Spleen (tissue), 11 donors: ENCODE data around the gene C3orf52. TPM values are rescaled to one million over a fixed set of nuclear protein-coding genes. Genes with fewer than 3 reads are reported as not detected.

Experiments
- DNase-seq: peaks from one replicate; pipeline ENCODE4 v3.0.0-alpha.2; 2020
- H3K27ac ChIP-seq, 8 donors: fragments of 200-600 bp; sonication (generic) in 7 of 8; 1 replicate in 4 of 8; 2 replicates in 4 of 8; pipeline versions ENCODE4 v1.5.0 to v1.8.0; 2016 to 2021; ENCODE audit warnings: inconsistent platforms in 4 of 8, mild to moderate bottlenecking in 4 of 8, moderate library complexity in 1 of 8
- H3K27me3 ChIP-seq, 7 donors: fragments of 200-600 bp; sonication (generic) in 6 of 7; replicated peaks in 1 of 7; 1 replicate in 4 of 7; 2 replicates in 3 of 7; pipeline versions ENCODE4 v1.5.0 to v1.8.0; 2016 to 2021; ENCODE audit warnings: inconsistent platforms in 3 of 7, mild to moderate bottlenecking in 1 of 7
- H3K36me3 ChIP-seq, 6 donors: fragments of 200-600 bp; sonication (generic) in 5 of 6; 1 replicate in 4 of 6; 2 replicates in 2 of 6; pipeline versions ENCODE4 v1.5.0 to v1.8.0; 2016 to 2021; ENCODE audit warnings: inconsistent platforms in 2 of 6
- H3K4me1 ChIP-seq, 6 donors: fragments of 200-600 bp; sonication (generic) in 5 of 6; 1 replicate in 3 of 6; 2 replicates in 3 of 6; pipeline versions ENCODE4 v1.5.0 to v1.8.0; 2016 to 2021; ENCODE audit warnings: inconsistent platforms in 3 of 6
- H3K4me3 ChIP-seq, 8 donors: fragments of 200-600 bp; sonication (generic) in 7 of 8; 1 replicate in 4 of 8; 2 replicates in 4 of 8; pipeline versions ENCODE4 v1.5.0 to v1.8.0; 2016 to 2021; ENCODE audit warnings: inconsistent platforms in 4 of 8, mild to moderate bottlenecking in 4 of 8, moderate library complexity in 2 of 8
- H3K9me3 ChIP-seq, 8 donors: fragments of 200-600 bp; sonication (generic) in 7 of 8; 1 replicate in 4 of 8; 2 replicates in 4 of 8; pipeline versions ENCODE4 v1.5.0 to v1.8.0; 2016 to 2021; ENCODE audit warnings: inconsistent platforms in 4 of 8
- CTCF ChIP-seq, 11 experiments: fragments of 200-600 bp in 7 of 11; fragments of 450-650 bp in 4 of 11; sonication (generic) in 4 of 11; IDR thresholded peaks in 8 of 11; conservative IDR thresholded peaks in 3 of 11; 1 replicate in 7 of 11; 2 replicates in 4 of 11; pipeline versions ENCODE4 v1.4.0 to v1.8.0; 2016 to 2021; ENCODE audit warnings: antibody characterized with exemption in 11 of 11, inconsistent platforms in 4 of 11, mild to moderate bottlenecking in 1 of 11
- POLR2A ChIP-seq, 3 donors: fragments of 450-650 bp; IDR thresholded peaks; one replicate each; pipeline ENCODE4 v1.5.1; 2017; ENCODE audit warnings: antibody characterized with exemption in 3 of 3, mild to moderate bottlenecking in 1 of 3
- POLR2AphosphoS5 ChIP-seq, 3 donors: sonication (generic); formaldehyde crosslinking; IDR thresholded peaks; one replicate each; pipeline ENCODE4 v1.5.1; 2017; ENCODE audit warnings: antibody characterized with exemption in 3 of 3
- WGBS, 5 donors: extraction: QIAGEN DNeasy Blood & Tissue Kit in 3 of 5; methylation state at CpG; one replicate each; pipeline versions ENCODE4 v1.1.5 to v1.1.7; 2013 to 2018; 5-methylcytosine and 5-hydroxymethylcytosine counted together
- intact Hi-C: fragments of 100-400 bp; cut with DNase I; formaldehyde crosslinking; loops from one replicate; pipeline ENCODE4 v1.15.0; 2023; ENCODE audit warnings: low total_unique reads
- polyA plus RNA-seq, 3 donors: library from polyadenylated mRNA; stranded (reverse); fragments of 200-250 nt; gene quantifications; one replicate each; pipeline ENCODE4 v1.2.1, GENCODE V29; 2013
- total RNA-seq, 7 donors: library from RNA; depleted of rRNA in 3 of 7; stranded (reverse); fragments of >200 nt in 3 of 7; fragmentation: NEBNext Ultra II Directional in 4 of 7; extraction: Animal tissue kit (Norgen Biotek cat#: 25700) in 4 of 7; gene quantifications; one replicate each; pipeline versions ENCODE4 v1.1.0 to v1.2.1, GENCODE V29; 2016 to 2021
- donor health status: healthy with polysubstance abuse.
- donor health status: DM: no; HTN: no; CAD: no; lungs with moderate emphysema.
- donor health status: DM: no; HTN: no; CAD: no.
- donor health status: Bipolar disorder and iron deficiency.
- donor health status: healthy.
- donor health status: DM: no; HTN: no; CAD: no.
- donor health status: DM: yes; HTN: yes; CAD: no.

The C3orf52 gene
- total and polyA plus RNA-seq, 10 donors = 0.26 to 3.9 (median 0.99) TPM

GRCh38 chr3:112109322-112109721, 23.1 kb downstream of the C3orf52 start:
- WGBS, 5 donors = 79 to 86% (median 83%) methylated on average over 5 of the region's 5 CpGs
- intact Hi-C loops = loop anchor here (10.0 kb wide), 1 partner anchor 405 kb away; no protein-coding TSS in a partner anchor
- TF ChIP-seq POLR2AphosphoS5 (IDR thresholded peaks at IDR 0.05) (no peak), CTCF (IDR thresholded peaks at IDR 0.05 in 8 of 11, conservative IDR thresholded peaks at IDR 0.05 in 3 of 11) (no peak), POLR2A (IDR thresholded peaks at IDR 0.05) (no peak)
- peaks cover 0 to 4% (median 0%) of the 10 kb centered on the region in 7 donors for H3K27me3 ChIP-seq
- H3K27ac ChIP-seq = no peak overlapping the region
- peaks cover 0 to 30% (median 0%) of the 10 kb centered on the region in 6 donors for H3K4me1 ChIP-seq
- no peaks in the 10 kb centered on the region for H3K9me3 ChIP-seq
- H3K36me3 ChIP-seq = no peaks in the 10 kb centered on the region
- DNase-seq = no peak
- no peak overlapping the region for H3K4me3 ChIP-seq

- no peak for DNase-seq
- WGBS, 5 donors = 10 to 23% (median 18%) methylated on average over 3 of the region's 3 CpGs
- Histone ChIP-seq H3K4me1 (peaks cover 0 to 55% (median 19%) of the 10 kb centered on the region in 6 donors), H3K27me3 (peaks cover 0 to 4% (median 0%) of the 10 kb centered on the region in 7 donors), H3K36me3 (no peaks in the 10 kb centered on the region), H3K27ac (no peak overlapping the region), H3K4me3 (no peak overlapping the region), H3K9me3 (no peaks in the 10 kb centered on the region)
- TF ChIP-seq POLR2AphosphoS5 (IDR thresholded peaks at IDR 0.05) (no peak), POLR2A (IDR thresholded peaks at IDR 0.05) (no peak), CTCF (IDR thresholded peaks at IDR 0.05 in 8 of 11, conservative IDR thresholded peaks at IDR 0.05 in 3 of 11) (peak; percentile 54 to 82 (median 71))
- intact Hi-C loops = no loop called here
Observed at GRCh38 chr3:112111785-112112402, 25.7 kb downstream of the C3orf52 start.

GRCh38 chr3:112114576-112115160, 28.5 kb downstream of the C3orf52 start:
- intact Hi-C loops = no loop called here

More at GRCh38 chr3:112114576-112115160, 28.5 kb downstream of the C3orf52 start:
- TF ChIP-seq POLR2AphosphoS5 (IDR thresholded peaks at IDR 0.05) = no peak
- no peak for TF ChIP-seq CTCF (IDR thresholded peaks at IDR 0.05 in 8 of 11, conservative IDR thresholded peaks at IDR 0.05 in 3 of 11)
- no peak for TF ChIP-seq POLR2A (IDR thresholded peaks at IDR 0.05)
- peaks cover 0 to 4% (median 0%) of the 10 kb centered on the region in 7 donors for H3K27me3 ChIP-seq
- no peak for DNase-seq
- H3K4me3 ChIP-seq = no peak overlapping the region
- H3K27ac ChIP-seq = peak overlapping the region in 5 of 8 donors; percentile 5 to 64 (median 19)
- H3K4me1 ChIP-seq = peaks cover 0 to 83% (median 42%) of the 10 kb centered on the region in 6 donors
- no peaks in the 10 kb centered on the region for H3K9me3 ChIP-seq
- H3K36me3 ChIP-seq = no peaks in the 10 kb centered on the region
- 54 to 78% (median 72%) methylated on average over 6 of the region's 6 CpGs for WGBS, 5 donors
